Vagina (tissue), 2 donors: ENCODE results near the gene NINJ2.

Experiments
- POLR2A ChIP-seq, 2 donors: fragments of 450-650 bp; IDR thresholded peaks; one replicate each; pipeline ENCODE4 v1.6.1; 2017; ENCODE audit warnings: antibody characterized with exemption in 2 of 2, mild to moderate bottlenecking in 2 of 2, moderate library complexity in 2 of 2
- TF ChIP-seq, protein P1 (sequence below), 3 experiments: fragments of 450-650 bp in 2 of 3; fragments of 200-600 bp in 1 of 3; sonication (generic) in 1 of 3; IDR thresholded peaks; one replicate each; pipeline ENCODE4 v1.5.1; 2017 to 2019; ENCODE audit warnings: antibody characterized with exemption in 3 of 3, mild to moderate bottlenecking in 2 of 3, moderate library complexity in 2 of 3

DNA sequence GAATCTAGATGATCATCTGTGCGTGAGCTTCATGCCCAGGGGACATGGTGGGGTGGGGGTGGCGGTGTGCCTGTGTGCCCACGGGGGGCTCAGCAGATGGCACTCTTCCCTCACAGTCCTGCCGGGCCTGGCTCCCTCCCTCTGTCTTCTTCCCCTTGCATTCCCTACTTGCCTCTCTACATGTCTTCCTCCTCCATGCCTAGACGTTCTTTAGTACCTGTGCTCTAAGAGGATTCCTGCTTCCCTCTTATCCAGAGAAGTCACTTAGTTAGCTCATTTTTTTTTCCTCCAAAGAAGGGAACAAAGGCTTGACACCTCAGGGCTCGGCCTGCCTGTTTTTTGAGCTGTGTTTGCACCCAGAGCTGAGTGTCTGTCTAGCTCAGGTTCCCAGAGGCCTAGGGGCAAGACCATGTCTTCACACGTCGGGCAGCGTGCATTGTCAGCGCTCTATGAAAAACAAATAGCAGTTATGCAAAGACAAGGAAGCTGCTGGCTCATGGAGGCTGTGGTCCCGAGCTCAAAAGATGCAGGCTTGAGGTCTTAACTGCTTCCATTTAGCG is 48.8 kb downstream of the NINJ2 start:
- TF ChIP-seq POLR2A (IDR thresholded peaks at IDR 0.05), result no peak
- TF ChIP-seq, protein P1, sequence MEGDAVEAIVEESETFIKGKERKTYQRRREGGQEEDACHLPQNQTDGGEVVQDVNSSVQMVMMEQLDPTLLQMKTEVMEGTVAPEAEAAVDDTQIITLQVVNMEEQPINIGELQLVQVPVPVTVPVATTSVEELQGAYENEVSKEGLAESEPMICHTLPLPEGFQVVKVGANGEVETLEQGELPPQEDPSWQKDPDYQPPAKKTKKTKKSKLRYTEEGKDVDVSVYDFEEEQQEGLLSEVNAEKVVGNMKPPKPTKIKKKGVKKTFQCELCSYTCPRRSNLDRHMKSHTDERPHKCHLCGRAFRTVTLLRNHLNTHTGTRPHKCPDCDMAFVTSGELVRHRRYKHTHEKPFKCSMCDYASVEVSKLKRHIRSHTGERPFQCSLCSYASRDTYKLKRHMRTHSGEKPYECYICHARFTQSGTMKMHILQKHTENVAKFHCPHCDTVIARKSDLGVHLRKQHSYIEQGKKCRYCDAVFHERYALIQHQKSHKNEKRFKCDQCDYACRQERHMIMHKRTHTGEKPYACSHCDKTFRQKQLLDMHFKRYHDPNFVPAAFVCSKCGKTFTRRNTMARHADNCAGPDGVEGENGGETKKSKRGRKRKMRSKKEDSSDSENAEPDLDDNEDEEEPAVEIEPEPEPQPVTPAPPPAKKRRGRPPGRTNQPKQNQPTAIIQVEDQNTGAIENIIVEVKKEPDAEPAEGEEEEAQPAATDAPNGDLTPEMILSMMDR (IDR thresholded peaks at IDR 0.05), result peak in 1 of 3 experiments; percentile 13
